ENCODE data around the gene MAN1C1.

Gene MAN1C1

GRCh38 chr1:25683731-25684130, 67.1 kb downstream of the MAN1C1 start:
- DNase-seq (ENCODE audit: low spot score): no peak

GRCh38 chr1:25684216-25684965, 67.8 kb downstream of the MAN1C1 start:
- TF ChIP-seq CTCF (IDR thresholded peaks at IDR 0.05; ENCODE audit: extremely low read depth, missing control alignments): no peak

More at GRCh38 chr1:25683731-25684130, 67.1 kb downstream of the MAN1C1 start:
- no peak for TF ChIP-seq CTCF (IDR thresholded peaks at IDR 0.05; ENCODE audit: extremely low read depth, missing control alignments)

GRCh38 chr1:25685211-25685750, 68.7 kb downstream of the MAN1C1 start:
- no peak for TF ChIP-seq CTCF (IDR thresholded peaks at IDR 0.05; ENCODE audit: extremely low read depth, missing control alignments)

More at GRCh38 chr1:25684216-25684965, 67.8 kb downstream of the MAN1C1 start:
- no peak for DNase-seq (ENCODE audit: low spot score)

GRCh38 chr1:25685938-25686665, 69.5 kb downstream of the MAN1C1 start:
- DNase-seq (ENCODE audit: low spot score): no peak
- TF ChIP-seq CTCF (IDR thresholded peaks at IDR 0.05; ENCODE audit: extremely low read depth, missing control alignments): no peak

More at GRCh38 chr1:25685211-25685750, 68.7 kb downstream of the MAN1C1 start:
- DNase-seq (ENCODE audit: low spot score): no peak

GRCh38 chr1:25687221-25688017, 70.8 kb downstream of the MAN1C1 start:
- TF ChIP-seq CTCF (IDR thresholded peaks at IDR 0.05; ENCODE audit: extremely low read depth, missing control alignments): no peak
- no peak for DNase-seq (ENCODE audit: low spot score)

GRCh38 chr1:25688390-25689119, 72.0 kb downstream of the MAN1C1 start:
- DNase-seq (ENCODE audit: low spot score): no peak
- TF ChIP-seq CTCF (IDR thresholded peaks at IDR 0.05; ENCODE audit: extremely low read depth, missing control alignments): no peak

All from GM20000 (cell line).